Loucy (cell line): ENCODE data around the gene NBEAL2.

Experiments used
- H2AFZ ChIP-seq: fragments of 200-600 bp; sonication (generic); 2 replicates; pipeline ENCODE4 v1.6.0; 2016; ENCODE audit warnings: antibody characterized with exemption, mild to moderate bottlenecking, low read length, moderate library complexity
- H3F3A ChIP-seq: fragments of 200-600 bp; 2 replicates; pipeline ENCODE4 v1.6.0; 2016; ENCODE audit warnings: antibody characterized with exemption, low read depth, mild to moderate bottlenecking
- H3K27me3 ChIP-seq: fragments of 200-600 bp; sonication (generic); 2 replicates; pipeline ENCODE4 v1.6.1; 2014; ENCODE audit warnings: low read length, mild to moderate bottlenecking; ENCODE audit not compliant: insufficient read depth, poor library complexity, severe bottlenecking
- H3K36me3 ChIP-seq: fragments of 200-600 bp; sonication (generic); 2 replicates; pipeline ENCODE4 v1.6.1; 2016; ENCODE audit warnings: low read length; ENCODE audit not compliant: insufficient read depth
- H3K4me1 ChIP-seq: fragments of 200-600 bp; sonication (generic); 2 replicates; pipeline ENCODE4 v1.5.1; 2014; ENCODE audit warnings: low read length, mild to moderate bottlenecking; ENCODE audit not compliant: insufficient read depth, poor library complexity, severe bottlenecking
- H3K4me2 ChIP-seq: fragments of 200-600 bp; sonication (generic); 2 replicates; pipeline ENCODE4 v1.6.0; 2014; ENCODE audit warnings: antibody characterized with exemption, low read length, low read depth, mild to moderate bottlenecking; ENCODE audit not compliant: poor library complexity, severe bottlenecking
- H3K4me3 ChIP-seq: fragments of 200-600 bp; sonication (generic); 2 replicates; pipeline ENCODE4 v1.5.1; 2014; ENCODE audit warnings: low read length, mild to moderate bottlenecking, mixed read lengths; ENCODE audit not compliant: poor library complexity, severe bottlenecking
- H3K79me2 ChIP-seq: fragments of 200-600 bp; sonication (generic); 2 replicates; pipeline ENCODE4 v1.6.1; 2014; ENCODE audit warnings: low read length; ENCODE audit not compliant: insufficient read depth
- H3K9ac ChIP-seq: fragments of 200-600 bp; sonication (generic); 2 replicates; pipeline ENCODE4 v1.6.0; 2014; ENCODE audit warnings: mild to moderate bottlenecking, low read depth, low read length, moderate library complexity; ENCODE audit not compliant: poor library complexity, severe bottlenecking
- H3K9me2 ChIP-seq: fragments of 200-600 bp; sonication (generic); replicated peaks from 2 replicates; pipeline ENCODE4 v1.6.1; 2016; ENCODE audit warnings: low read depth, low read length, mixed read lengths
- H3K9me3 ChIP-seq: fragments of 200-600 bp; sonication (generic); 2 replicates; pipeline ENCODE4 v1.6.1; 2014; ENCODE audit warnings: mild to moderate bottlenecking, antibody characterized with exemption, low read length, low read depth; ENCODE audit not compliant: insufficient read depth
- H4K20me1 ChIP-seq: fragments of 200-600 bp; sonication (generic); 2 replicates; pipeline ENCODE4 v1.6.0; 2014; ENCODE audit warnings: antibody characterized with exemption, low read length, mild to moderate bottlenecking; ENCODE audit not compliant: insufficient read depth, poor library complexity, severe bottlenecking
- EZH2phosphoT487 ChIP-seq: fragments of 200-600 bp; IDR thresholded peaks from 2 replicates; pipeline ENCODE4 v1.6.1; 2018; ENCODE audit warnings: antibody characterized with exemption, mild to moderate bottlenecking, moderate library complexity, borderline replicate concordance
- TF ChIP-seq, protein P1 (sequence below): fragments of 200-600 bp; sonication (generic); conservative IDR thresholded peaks from 2 replicates; pipeline ENCODE4 v1.5.1; 2014; ENCODE audit warnings: mild to moderate bottlenecking, antibody characterized with exemption, low read length

The NBEAL2 gene

GRCh38 chr3:47007482-47008233 is 28.2 kb downstream of the NBEAL2 start:
- Histone ChIP-seq H3K4me1 (no peaks in the 10 kb centered on the region), H3K4me2 (no peak overlapping the region), H2AFZ (no peak overlapping the region), H3K36me3 (peaks cover 63% of the 10 kb centered on the region; the same call in 1 of the 2 replicates), H3K9me2 (no peaks in the 10 kb centered on the region), H3K79me2 (no peaks in the 10 kb centered on the region), H3K27me3 (no peaks in the 10 kb centered on the region), H3K4me3 (no peak overlapping the region), H3K9ac (no peak overlapping the region), H3F3A (no peaks in the 10 kb centered on the region), H3K9me3 (no peaks in the 10 kb centered on the region), H4K20me1 (no peaks in the 10 kb centered on the region)
- no peak for TF ChIP-seq EZH2phosphoT487
- TF ChIP-seq, protein P1, sequence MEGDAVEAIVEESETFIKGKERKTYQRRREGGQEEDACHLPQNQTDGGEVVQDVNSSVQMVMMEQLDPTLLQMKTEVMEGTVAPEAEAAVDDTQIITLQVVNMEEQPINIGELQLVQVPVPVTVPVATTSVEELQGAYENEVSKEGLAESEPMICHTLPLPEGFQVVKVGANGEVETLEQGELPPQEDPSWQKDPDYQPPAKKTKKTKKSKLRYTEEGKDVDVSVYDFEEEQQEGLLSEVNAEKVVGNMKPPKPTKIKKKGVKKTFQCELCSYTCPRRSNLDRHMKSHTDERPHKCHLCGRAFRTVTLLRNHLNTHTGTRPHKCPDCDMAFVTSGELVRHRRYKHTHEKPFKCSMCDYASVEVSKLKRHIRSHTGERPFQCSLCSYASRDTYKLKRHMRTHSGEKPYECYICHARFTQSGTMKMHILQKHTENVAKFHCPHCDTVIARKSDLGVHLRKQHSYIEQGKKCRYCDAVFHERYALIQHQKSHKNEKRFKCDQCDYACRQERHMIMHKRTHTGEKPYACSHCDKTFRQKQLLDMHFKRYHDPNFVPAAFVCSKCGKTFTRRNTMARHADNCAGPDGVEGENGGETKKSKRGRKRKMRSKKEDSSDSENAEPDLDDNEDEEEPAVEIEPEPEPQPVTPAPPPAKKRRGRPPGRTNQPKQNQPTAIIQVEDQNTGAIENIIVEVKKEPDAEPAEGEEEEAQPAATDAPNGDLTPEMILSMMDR, result no peak

GRCh38 chr3:47008234-47008796 is 28.8 kb downstream of the NBEAL2 start:
- Histone ChIP-seq H3K9me3 (no peaks in the 10 kb centered on the region), H3K9ac (no peak overlapping the region), H3K79me2 (no peaks in the 10 kb centered on the region), H3K9me2 (no peaks in the 10 kb centered on the region), H3K4me2 (no peak overlapping the region), H3K4me3 (no peak overlapping the region), H3F3A (no peaks in the 10 kb centered on the region), H4K20me1 (no peaks in the 10 kb centered on the region), H3K27me3 (no peaks in the 10 kb centered on the region), H2AFZ (no peak overlapping the region), H3K36me3 (peaks cover 59% of the 10 kb centered on the region; the same call in 1 of the 2 replicates), H3K4me1 (peaks cover 6% of the 10 kb centered on the region)
- no peak for TF ChIP-seq EZH2phosphoT487
- TF ChIP-seq, protein P1, result no peak

DNA sequence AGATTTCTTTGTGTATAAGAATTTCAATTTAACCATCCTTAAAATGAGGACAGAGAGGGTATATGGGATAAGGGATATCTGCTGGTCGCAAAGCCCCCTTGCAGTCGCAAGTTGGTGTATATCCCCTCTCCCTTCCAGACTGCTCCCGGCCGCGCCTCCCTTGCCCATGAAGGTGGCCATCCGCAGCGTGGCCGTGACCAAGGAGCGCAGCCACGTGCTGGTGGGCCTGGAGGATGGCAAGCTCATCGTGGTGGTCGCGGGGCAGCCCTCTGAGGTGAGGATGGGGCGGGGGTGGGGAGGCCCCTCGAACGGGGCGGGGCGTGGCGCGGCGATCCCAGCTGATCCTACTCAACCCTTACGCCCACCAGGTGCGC is 29.4 kb downstream of the NBEAL2 start:
- Histone ChIP-seq H3K9me2 (no peaks in the 10 kb centered on the region), H4K20me1 (no peaks in the 10 kb centered on the region), H3F3A (no peaks in the 10 kb centered on the region), H3K9me3 (no peaks in the 10 kb centered on the region), H3K4me1 (peaks cover 11% of the 10 kb centered on the region), H3K4me2 (no peak overlapping the region), H3K79me2 (no peaks in the 10 kb centered on the region), H3K36me3 (peaks cover 60% of the 10 kb centered on the region; the same call in 1 of the 2 replicates), H3K27me3 (no peaks in the 10 kb centered on the region), H3K9ac (no peak overlapping the region), H2AFZ (no peak overlapping the region), H3K4me3 (no peak overlapping the region)
- TF ChIP-seq, protein P1, result no peak
- no peak for TF ChIP-seq EZH2phosphoT487
